NCI-H1436 treated with DMSO at 0.1 percent for 48 hours (cell line): Measurements from ENCODE around the gene GPD2.

Experiments
- DNase-seq: peaks from one replicate; lab custom pipeline; 2025; lab: John Stamatoyannopoulos, UW

GPD2 gene

DNA sequence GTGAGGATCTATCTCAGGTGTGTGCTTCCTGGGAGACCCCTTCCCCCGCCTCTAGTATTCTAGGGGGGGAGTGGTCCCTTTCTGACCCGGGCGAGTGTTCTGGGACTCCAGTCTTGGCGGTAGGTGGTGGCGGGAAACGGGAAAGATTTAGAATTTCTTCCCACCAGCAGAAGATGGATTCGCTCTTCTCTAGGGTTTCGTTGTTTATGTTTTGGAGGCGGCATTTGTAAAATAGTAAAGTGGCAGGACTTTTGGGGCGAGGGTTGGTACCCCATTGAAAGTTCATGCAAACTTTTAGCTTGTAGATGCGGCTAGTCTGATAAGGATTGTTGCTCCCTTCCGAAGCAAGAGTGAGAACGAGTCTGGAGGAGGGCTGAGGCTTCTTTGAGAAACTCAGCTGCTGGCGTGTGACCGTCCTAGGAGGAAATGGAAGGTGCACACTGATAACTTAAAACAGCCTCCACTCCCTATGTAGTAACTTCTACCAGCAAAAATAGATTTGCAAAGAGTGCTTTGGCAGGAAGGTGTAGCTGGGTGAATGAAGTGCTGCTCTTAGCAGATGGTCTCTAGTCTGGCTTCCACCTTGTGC lies 412 bp downstream of the GPD2 start:
- DNase-seq, result no peak

- DNase-seq, result no peak
These were observed 1.2 kb downstream of the GPD2 start for GRCh38 chr2:156437272-156437930.

DNA sequence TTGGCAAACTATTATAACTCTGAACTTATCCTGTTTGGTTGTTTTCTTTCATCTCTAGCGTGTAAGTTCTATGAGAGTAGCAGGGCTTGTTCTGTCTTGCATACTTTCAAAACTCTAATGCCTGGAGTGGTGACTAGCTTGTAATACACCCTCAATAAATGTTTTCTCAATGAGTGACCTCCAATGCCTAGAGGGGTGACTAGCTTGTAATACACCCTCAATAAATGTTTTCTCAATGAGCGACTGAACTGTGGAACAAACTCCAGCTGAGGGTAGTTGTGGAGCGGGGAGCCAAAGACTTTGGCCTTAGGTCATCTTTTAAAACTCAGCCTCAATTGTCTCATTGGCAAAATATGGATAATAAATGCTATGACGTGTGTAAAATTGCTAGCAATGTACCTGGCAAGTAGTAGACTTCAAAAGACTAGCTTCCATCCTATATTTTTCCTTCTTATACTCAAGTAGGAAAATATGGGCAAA lies 1.8 kb downstream of the GPD2 start:
- no peak for DNase-seq

- DNase-seq, result no peak
These were observed 6.9 kb downstream of the GPD2 start for GRCh38 chr2:156443089-156443488.

- no peak for DNase-seq
These were observed 9.4 kb downstream of the GPD2 start for GRCh38 chr2:156445296-156446220.

GRCh38 chr2:156447761-156448160 lies 11.6 kb downstream of the GPD2 start:
- no peak for DNase-seq

GRCh38 chr2:156448766-156449165 lies 12.6 kb downstream of the GPD2 start:
- no peak for DNase-seq

GRCh38 chr2:156452971-156453370 lies 16.8 kb downstream of the GPD2 start:
- DNase-seq, result no peak

GRCh38 chr2:156455361-156455975 lies 19.3 kb downstream of the GPD2 start:
- no peak for DNase-seq

DNA sequence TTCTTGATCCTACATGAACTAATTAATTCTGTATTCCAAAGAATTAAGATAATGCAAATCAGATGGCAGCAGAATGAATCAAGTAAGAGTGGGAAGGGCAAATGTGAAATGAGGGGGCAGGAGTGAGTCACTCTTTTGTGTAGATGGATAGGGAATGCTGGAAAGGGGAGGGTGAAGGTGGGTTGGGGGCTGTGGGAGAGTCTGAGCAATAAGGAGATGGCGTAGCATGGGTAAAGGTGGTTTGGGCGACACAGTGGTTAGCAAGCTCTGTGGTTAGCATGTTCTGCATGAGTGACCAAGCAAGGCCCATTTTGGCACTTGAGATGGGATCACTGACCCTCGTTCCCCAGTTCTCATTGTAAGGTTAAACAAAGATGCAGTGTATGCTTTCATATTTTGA lies 20.4 kb downstream of the GPD2 start:
- DNase-seq, result no peak

GRCh38 chr2:156457523-156458517 lies 21.6 kb downstream of the GPD2 start:
- no peak for DNase-seq

GRCh38 chr2:156459720-156460119 lies 23.5 kb downstream of the GPD2 start:
- no peak for DNase-seq

DNA sequence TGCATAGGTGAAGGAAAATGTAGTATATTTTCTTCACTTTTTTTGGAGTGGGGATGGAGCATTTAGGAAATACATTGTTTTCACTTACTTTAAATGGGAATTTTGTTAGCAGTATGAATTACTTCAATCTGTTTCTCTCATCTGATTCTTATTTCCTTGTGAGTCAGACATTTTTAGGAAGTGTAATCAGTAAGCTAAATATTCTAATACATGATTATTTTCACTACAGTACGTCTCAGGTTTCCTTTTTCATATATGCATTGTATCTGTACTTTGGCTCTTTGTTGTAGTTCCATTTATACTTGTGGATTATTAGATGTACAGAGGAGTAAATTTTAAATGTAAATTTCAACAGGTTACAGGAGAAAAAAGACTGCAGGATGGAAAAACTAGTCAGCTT lies 27.9 kb downstream of the GPD2 start:
- DNase-seq, result no peak

DNA sequence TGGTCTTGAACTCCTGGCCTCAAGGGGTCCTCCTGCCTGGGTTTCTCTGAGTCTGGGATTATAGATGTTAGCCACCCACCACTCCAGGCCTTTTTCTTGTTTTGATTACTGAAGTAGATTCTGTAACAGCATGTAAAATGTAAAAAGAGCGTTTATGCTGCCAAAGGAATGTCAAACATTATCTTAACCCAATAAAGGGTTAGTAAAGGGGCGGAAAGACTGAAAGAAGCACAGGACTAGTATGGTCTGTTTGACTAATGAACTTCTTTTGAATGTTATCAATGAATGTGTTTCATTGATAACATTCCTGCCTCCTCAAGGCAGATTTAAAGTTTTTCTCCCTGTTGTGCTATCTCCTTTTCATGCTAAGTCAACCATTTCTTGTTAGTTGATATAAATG lies 29.4 kb downstream of the GPD2 start:
- DNase-seq, result no peak

GRCh38 chr2:156466739-156467405 lies 30.7 kb downstream of the GPD2 start:
- no peak for DNase-seq

DNA sequence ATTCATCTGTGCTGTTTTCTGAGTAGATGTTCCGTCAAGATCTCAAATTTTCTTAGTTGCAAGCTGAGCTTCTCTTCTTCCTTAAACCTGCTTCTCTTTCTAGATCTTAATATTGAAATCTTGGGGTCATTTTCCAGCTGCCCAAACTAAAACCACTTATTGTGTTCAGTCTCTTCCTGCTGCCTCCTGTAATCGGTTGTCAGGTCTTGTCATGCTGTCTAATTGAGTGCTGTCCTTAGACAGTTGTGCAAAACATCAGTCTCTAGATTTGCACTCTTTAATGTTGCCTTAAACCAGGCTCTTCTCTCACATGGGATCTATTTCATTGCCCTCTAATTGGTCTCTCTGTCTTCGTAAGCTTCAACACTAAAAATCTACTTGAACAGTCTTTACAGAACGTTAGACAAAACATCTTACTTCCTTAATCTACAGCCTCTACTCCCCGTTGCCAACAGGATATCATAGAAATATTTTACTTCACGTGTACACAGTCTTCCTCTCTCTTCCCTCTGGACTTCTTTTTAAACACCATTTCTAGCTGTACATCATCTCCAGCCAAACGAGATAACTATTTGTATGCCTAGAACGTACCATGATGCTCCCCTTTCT lies 34.9 kb downstream of the GPD2 start:
- no peak for DNase-seq

GRCh38 chr2:156471762-156472161 lies 35.6 kb downstream of the GPD2 start:
- no peak for DNase-seq

GRCh38 chr2:156472686-156473085 lies 36.5 kb downstream of the GPD2 start:
- no peak for DNase-seq

GRCh38 chr2:156473445-156473844 lies 37.3 kb downstream of the GPD2 start:
- DNase-seq, result no peak

GRCh38 chr2:156474401-156474800 lies 38.2 kb downstream of the GPD2 start:
- DNase-seq, result no peak
